NCI-H2171 (cell line): ENCODE results near the gene TESMIN.

Source experiments
- DNase-seq: peaks from one replicate; lab custom pipeline; 2025; lab: John Stamatoyannopoulos, UW

Gene TESMIN

GRCh38 chr11:68761801-68762200, 10.5 kb upstream of the TESMIN start:
- DNase-seq: no peak

DNA sequence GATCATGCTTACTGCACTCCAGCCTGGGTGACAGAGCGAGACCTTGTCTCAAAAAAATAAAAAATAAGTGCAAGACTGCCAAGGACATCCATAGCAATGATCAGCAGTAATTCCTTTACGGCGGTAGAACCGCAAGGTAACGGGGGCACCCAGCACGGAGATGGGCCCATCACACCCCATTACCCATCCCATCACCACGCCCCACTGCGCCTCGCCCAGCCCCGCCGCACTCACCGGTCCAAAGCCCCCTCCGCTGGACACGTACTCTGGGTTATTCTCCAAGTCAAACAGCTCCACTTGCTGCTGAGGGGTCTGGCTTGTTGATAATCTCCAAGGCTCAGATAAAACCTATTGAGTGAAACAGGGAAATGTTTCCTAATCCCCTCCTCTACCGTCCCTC, 8.7 kb upstream of the TESMIN start:
- DNase-seq: no peak

- no peak for DNase-seq
Measured at GRCh38 chr11:68757711-68758110, 6.4 kb upstream of the TESMIN start.

DNA sequence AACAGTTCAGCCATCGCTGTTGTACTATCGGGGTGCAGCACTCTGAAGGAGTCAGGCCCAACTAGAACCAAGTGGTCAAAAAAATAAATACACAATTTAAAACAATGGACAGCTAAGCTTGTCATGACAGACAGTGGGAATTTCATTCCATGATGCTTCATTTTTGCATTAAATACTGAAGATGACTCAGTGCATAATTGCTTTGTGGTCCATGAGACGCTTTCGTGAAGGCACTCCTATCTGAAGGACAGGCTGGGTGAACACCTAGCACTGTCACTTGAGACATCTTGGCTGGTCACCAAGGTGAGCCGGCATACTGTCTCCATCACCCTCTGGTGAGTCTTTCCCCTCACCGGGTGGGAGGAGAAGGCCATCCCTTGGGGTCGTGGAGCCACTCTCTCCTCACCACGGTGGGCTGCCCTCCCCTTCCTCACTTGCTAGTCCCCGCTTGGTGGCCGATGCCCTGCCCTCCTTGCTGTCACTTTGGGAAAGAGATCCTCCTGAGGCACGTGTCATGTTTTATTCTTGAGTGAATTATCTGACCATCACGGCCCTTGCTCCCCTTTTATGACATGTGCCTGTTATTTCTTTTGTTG, 4.9 kb upstream of the TESMIN start:
- no peak for DNase-seq

GRCh38 chr11:68753300-68753699, 2.0 kb upstream of the TESMIN start:
- no peak for DNase-seq

- no peak for DNase-seq
Measured at GRCh38 chr11:68751004-68751325, 355 bp downstream of the TESMIN start.

GRCh38 chr11:68750195-68751003, 921 bp downstream of the TESMIN start:
- DNase-seq: no peak

- DNase-seq: no peak
Measured at GRCh38 chr11:68749229-68750123, 1.8 kb downstream of the TESMIN start.

GRCh38 chr11:68748061-68748460, 3.3 kb downstream of the TESMIN start:
- DNase-seq: no peak

GRCh38 chr11:68743539-68743938, 7.8 kb downstream of the TESMIN start:
- DNase-seq: no peak

DNA sequence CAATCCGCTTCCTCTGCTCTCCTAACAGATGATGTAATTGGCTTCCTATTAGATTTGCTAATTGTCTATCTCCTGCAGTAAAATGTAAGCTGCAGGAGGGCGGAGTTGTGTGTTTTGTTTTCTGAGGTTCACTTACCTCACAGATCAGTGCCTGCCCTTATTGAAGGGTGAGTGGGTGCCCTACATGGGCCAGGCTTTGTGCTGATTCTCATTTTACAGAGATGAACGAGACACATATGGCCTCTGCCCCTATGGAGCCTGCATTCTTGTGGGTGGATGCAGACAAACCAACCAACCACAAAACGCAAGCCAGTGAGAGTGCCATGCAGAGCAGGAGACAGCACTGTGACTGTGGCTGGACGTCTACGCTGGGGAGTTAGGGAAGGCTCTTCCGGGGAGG, 9.9 kb downstream of the TESMIN start:
- DNase-seq: no peak

- no peak for DNase-seq
Measured at GRCh38 chr11:68735646-68736045, 15.7 kb downstream of the TESMIN start.

- DNase-seq: no peak
Measured at GRCh38 chr11:68735125-68735524, 16.2 kb downstream of the TESMIN start.

DNA sequence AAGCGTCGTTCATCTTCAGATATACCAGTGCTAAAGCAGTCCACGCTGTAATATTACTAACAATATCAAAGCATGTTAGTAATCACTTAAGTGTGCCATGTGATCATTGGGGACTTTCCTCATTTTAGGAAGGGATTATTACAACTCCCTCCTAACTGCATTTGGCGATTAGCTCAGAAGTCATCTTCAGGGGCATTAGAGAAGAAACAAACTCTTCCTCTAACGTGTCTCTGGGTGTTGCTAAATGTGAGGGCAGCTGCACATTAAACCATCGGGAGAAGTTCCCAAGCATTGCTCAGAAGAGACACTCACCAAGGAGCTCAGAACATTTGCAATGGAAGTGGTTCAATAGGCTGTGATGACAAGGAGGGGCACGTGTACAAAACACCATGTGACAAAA, 17.2 kb downstream of the TESMIN start:
- no peak for DNase-seq

DNA sequence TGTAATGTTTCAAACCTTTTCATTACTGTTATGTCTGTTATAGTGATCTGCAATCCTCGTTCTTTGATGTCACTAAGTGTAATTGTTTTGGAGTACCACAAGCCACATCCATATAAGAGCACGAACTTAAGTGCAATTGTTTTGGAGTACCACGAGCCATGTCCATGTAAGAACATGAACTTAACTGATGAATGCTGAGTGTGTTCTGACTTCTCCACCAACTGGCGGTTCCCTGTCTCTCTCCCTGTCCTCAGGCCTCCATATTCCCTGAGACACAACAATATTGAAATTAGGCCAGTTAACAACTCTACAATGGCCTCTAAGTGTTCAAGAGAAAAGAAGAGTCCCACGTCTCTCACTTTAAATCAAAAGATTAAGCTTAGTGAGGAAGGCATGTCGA, 23.5 kb downstream of the TESMIN start:
- DNase-seq: no peak

DNA sequence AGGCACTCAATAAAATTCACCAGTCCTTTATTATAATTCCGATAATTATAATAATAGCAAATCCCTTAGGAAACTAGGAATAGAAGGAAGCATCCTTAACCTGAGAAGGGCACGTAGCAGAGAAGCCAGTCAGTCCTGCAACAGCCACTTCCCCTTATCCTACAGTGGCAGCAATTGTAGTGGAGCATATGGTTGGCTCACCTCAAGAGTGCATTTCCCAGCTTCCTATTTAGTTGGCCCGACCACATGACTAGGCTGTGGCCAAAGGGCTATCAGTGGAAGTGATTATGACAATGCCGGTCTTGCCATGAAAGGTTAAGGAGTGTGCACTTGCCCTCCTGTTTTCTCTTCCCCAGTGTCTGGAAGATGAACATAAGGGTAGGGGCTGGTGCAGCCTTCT, 27.0 kb downstream of the TESMIN start:
- DNase-seq: no peak

- DNase-seq: no peak
Measured at GRCh38 chr11:68722143-68722542, 29.2 kb downstream of the TESMIN start.

GRCh38 chr11:68721075-68721474, 30.2 kb downstream of the TESMIN start:
- DNase-seq: no peak

DNA sequence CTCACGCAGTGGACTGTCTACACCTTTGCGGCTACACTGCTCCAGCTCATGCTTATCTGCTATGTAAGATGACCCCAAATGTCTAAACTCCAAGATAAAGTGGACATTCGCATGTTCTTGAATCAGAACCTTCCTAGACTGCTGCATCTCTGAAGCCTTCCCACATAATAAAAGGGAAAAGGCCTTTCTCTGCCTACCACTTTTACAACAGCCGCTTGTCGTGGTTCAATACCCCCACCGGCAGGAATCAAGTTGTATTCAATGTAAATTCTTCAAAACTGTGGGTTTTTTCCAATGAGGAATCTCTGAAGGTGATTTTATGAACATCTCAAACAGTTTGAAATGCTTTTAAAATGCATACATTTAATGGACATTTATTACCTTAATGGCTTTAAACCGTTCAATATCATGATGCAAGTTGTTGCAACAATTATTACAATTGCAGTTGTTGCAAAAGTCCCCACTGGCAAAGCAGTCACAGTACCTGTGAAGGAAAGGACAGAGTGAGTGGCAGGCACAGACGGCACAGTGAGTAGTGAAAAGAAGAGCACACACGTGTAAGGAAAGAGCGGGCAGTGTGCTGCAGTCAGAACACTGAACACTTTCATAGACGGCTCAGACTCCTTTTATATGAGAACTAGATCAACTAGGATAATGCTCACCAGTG, 35.7 kb downstream of the TESMIN start:
- no peak for DNase-seq

GRCh38 chr11:68714060-68714856, 37.1 kb downstream of the TESMIN start:
- DNase-seq: no peak

GRCh38 chr11:68711114-68711513, 40.2 kb downstream of the TESMIN start:
- no peak for DNase-seq

GRCh38 chr11:68710409-68710808, 40.9 kb downstream of the TESMIN start:
- no peak for DNase-seq
